Activated B cell treated with CpG ODN at 0.5 μM for 24 hours (primary cell): ENCODE measurements around the gene RAP1GDS1. TPM values are rescaled to one million over a fixed set of nuclear protein-coding genes. Genes with fewer than 3 reads are reported as not detected.
"Not testable (repeated sequence)": the region's sequence is repeated elsewhere in the genome, so short reads cannot be mapped to it uniquely, and the experiment has no call there.

ENCODE experiments used
- ATAC-seq: fragments of 200-7000 bp; cut with Tn5 transposase; one replicate; pipeline ENCODE4 v1.10.0; 2021; ENCODE audit warnings: low read depth, mild to moderate bottlenecking, moderate library complexity
- CTCF ChIA-PET: fragments of 350-600 bp; sonication (Branson Sonifier 250); formaldehyde crosslinking; loops from one replicate; lab custom pipeline; 2021; ENCODE audit warnings: antibody characterized with exemption; lab: Charles Lee
- POLR2A ChIA-PET: fragments of 350-600 bp; sonication (Branson Sonifier 250); formaldehyde crosslinking; loops from one replicate; lab custom pipeline; 2021; ENCODE audit warnings: antibody characterized with exemption; lab: Charles Lee
- DNase-seq: peaks from one replicate; pipeline ENCODE4 v3.0.0; 2022
- H3K27ac Mint-ChIP-seq: one replicate; pipeline ENCODE4 v1.8.0; 2020; ENCODE audit warnings: mixed read lengths
- H3K27me3 Mint-ChIP-seq: one replicate; pipeline ENCODE4 v1.8.0; 2021; ENCODE audit warnings: mixed read lengths
- H3K36me3 Mint-ChIP-seq: one replicate; pipeline ENCODE4 v1.8.0; 2021; ENCODE audit warnings: low read depth, mixed read lengths
- H3K4me1 Mint-ChIP-seq: one replicate; pipeline ENCODE4 v1.8.0; 2021; ENCODE audit warnings: mixed read lengths
- H3K4me3 Mint-ChIP-seq: one replicate; pipeline ENCODE4 v1.8.0; 2020; ENCODE audit warnings: mild to moderate bottlenecking, mixed read lengths
- H3K9me3 Mint-ChIP-seq: one replicate; pipeline ENCODE4 v1.8.0; 2020; ENCODE audit warnings: mixed read lengths
- CTCF ChIP-seq: fragments of 200-600 bp; IDR thresholded peaks from one replicate; pipeline ENCODE4 v1.8.0; 2022; ENCODE audit warnings: antibody characterized with exemption, mild to moderate bottlenecking
- intact Hi-C: fragments of 100-400 bp; cut with micrococcal nuclease; formaldehyde crosslinking; loops from one replicate; pipeline ENCODE4 v1.15.1; 2024
- total RNA-seq: library from RNA; stranded (reverse); gene quantifications from 2 replicates; pipeline ENCODE4 v1.2.3, GENCODE V29; 2022

The RAP1GDS1 gene
- total RNA-seq, 1 donor from 2014 or later: 54.6 TPM

- ChIA-PET POLR2A (interaction anchor here (0.7 to 1.3 kb wide), 2 partner anchors 305 to 640 kb away, joined by 3 to 4 read pairs; partner anchors contain the start of genes ADH5 and STPG2), CTCF (no interaction called here)
- DNase-seq: no peak
Observed at GRCh38 chr4:98448908-98449307, 187.7 kb downstream of the RAP1GDS1 start.

DNA sequence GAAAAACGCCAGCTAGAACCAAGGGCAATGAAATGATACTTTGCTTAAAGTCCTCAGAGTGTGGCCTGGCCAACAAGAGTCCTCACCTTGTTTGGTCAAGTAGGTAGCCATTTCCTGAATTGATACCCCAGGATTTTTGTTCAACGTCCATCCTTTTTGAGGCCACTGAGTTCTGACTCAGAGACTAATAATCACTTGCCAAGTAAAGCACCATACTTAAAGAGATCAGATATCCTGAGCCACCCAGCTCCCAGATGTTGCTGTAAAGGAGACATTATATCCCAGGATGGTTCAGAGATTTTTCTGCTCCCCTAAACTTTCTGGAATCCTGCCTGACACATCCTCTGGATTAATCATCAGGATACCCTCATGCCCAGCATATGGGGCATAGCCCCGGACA lies 190.9 kb downstream of the RAP1GDS1 start:
- ChIA-PET CTCF (no interaction called here), POLR2A (no interaction called here)
- DNase-seq (no peak), ATAC-seq (no peak)
- Mint-ChIP-seq H3K4me3 (no peak overlapping the region), H3K4me1 (peaks cover 29% of the 10 kb centered on the region), H3K36me3 (no peaks in the 10 kb centered on the region), H3K27ac (no peak overlapping the region), H3K27me3 (no peaks in the 10 kb centered on the region), H3K9me3 (peaks cover 6% of the 10 kb centered on the region)
- no peak for TF ChIP-seq CTCF
- intact Hi-C loops: no loop called here

More at GRCh38 chr4:98448908-98449307, 187.7 kb downstream of the RAP1GDS1 start:
- Mint-ChIP-seq H3K4me1 (peaks cover 45% of the 10 kb centered on the region), H3K27ac (no peak overlapping the region), H3K27me3 (no peaks in the 10 kb centered on the region), H3K9me3 (peaks cover 6% of the 10 kb centered on the region), H3K4me3 (no peak overlapping the region), H3K36me3 (peaks cover 2% of the 10 kb centered on the region)
- intact Hi-C loops: loop anchor here (5.0 kb wide), 2 partner anchors 247 to 548 kb away; partner anchors contain the start of gene METAP1
- TF ChIP-seq CTCF: no peak
- ATAC-seq: no peak

GRCh38 chr4:98457422-98457821 lies 196.2 kb downstream of the RAP1GDS1 start:
- ATAC-seq, H3K4me3 Mint-ChIP-seq, H3K27me3 Mint-ChIP-seq, H3K27ac Mint-ChIP-seq, H3K36me3 Mint-ChIP-seq, H3K4me1 Mint-ChIP-seq, DNase-seq, intact Hi-C loops: not testable (repeated sequence)
- ChIA-PET POLR2A (interaction anchor here (0.6 kb wide), 1 partner anchor 453 kb away, joined by 3 read pairs; no protein-coding TSS in a partner anchor), CTCF (interaction anchor here (3.2 kb wide), 1 partner anchor 10 kb away, joined by 11 read pairs; no protein-coding TSS in a partner anchor)
- peaks cover 11% of the 10 kb centered on the region for H3K9me3 Mint-ChIP-seq

DNA sequence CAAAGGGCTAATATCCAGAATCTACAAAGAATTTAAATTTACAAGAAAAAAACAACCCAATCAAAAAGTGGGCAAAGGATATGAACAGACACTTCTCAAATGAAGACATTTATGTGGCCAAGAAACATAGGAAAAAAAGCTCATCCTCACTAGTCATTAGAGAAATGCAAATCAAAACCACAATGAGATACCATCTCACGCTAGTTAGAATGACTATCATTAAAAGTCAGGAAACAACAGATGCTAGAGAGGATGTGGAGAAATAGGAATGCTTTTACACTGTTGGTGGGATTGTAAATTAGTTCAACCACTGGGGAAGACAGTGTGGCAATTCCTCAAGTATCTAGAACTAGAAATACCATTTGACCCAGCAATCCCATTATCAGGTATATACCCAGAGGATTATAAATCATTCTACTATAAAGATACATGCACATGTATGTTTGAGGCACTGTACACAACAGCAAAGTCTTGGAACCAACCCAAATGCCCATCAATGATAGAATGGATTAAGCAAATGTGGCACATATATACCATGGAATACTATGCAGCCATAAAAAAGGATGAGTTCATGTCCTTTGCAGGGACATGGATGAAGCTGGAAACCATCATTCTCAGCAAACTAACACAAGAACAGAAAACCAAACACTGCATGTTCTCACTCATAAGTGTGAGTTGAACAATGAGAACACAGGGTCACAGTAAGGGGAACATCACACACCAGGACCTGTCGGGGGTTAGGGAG lies 200.1 kb downstream of the RAP1GDS1 start:
- ATAC-seq, H3K4me1 Mint-ChIP-seq, DNase-seq, H3K27ac Mint-ChIP-seq, H3K4me3 Mint-ChIP-seq, POLR2A ChIA-PET, H3K36me3 Mint-ChIP-seq, H3K9me3 Mint-ChIP-seq, H3K27me3 Mint-ChIP-seq, intact Hi-C loops: not testable (repeated sequence)
- CTCF ChIA-PET: interaction anchor here (0.6 kb wide), 1 partner anchor 482 kb away, joined by 3 read pairs; no protein-coding TSS in a partner anchor

GRCh38 chr4:98462487-98462886 lies 201.3 kb downstream of the RAP1GDS1 start:
- no peak for TF ChIP-seq CTCF
- CTCF ChIA-PET: no interaction called here

More at GRCh38 chr4:98462487-98462886, 201.3 kb downstream of the RAP1GDS1 start:
- H3K9me3 Mint-ChIP-seq: peaks cover 5% of the 10 kb centered on the region
- POLR2A ChIA-PET: no interaction called here
- H3K4me1 Mint-ChIP-seq: peaks cover 3% of the 10 kb centered on the region
- intact Hi-C loops: no loop called here
- no peaks in the 10 kb centered on the region for H3K27me3 Mint-ChIP-seq
- H3K36me3 Mint-ChIP-seq: no peaks in the 10 kb centered on the region
- H3K27ac Mint-ChIP-seq: no peak overlapping the region
- H3K4me3 Mint-ChIP-seq: no peak overlapping the region
- ATAC-seq (no peak), DNase-seq (no peak)
